Keratinocyte (primary cell): ENCODE results near the gene ARID3A. TPM values are rescaled to one million over a fixed set of nuclear protein-coding genes. Genes with fewer than 3 reads are reported as not detected.

Source experiments
- DNase-seq: peaks from one replicate; pipeline ENCODE4 v3.0.0-alpha.2; 2011; ENCODE audit warnings: low read depth, missing footprints, low spot score
- FAIRE-seq: peaks from 2 replicates; lab custom pipeline; 2011; peaks lifted over from hg19 to GRCh38; lab: Jason Lieb, UNC
- H2AFZ ChIP-seq: 2 replicates; pipeline ENCODE4 v1.6.0; 2012; ENCODE audit warnings: low read length, control low read depth, inconsistent platforms; ENCODE audit not compliant: control insufficient read depth
- H3K27ac ChIP-seq: 2 replicates; pipeline ENCODE4 v1.5.1; 2011; ENCODE audit warnings: low read length; ENCODE audit not compliant: control insufficient read depth, insufficient read depth
- H3K27me3 ChIP-seq: 3 replicates; pipeline ENCODE4 v1.6.0; 2011; ENCODE audit warnings: low read length; ENCODE audit not compliant: control insufficient read depth, insufficient read depth; ENCODE audit errors: extremely low read depth
- H3K36me3 ChIP-seq, 2 experiments: 2 replicates in 1 of 2; 3 replicates in 1 of 2; pipeline ENCODE4 v1.5.1; 2011; ENCODE audit warnings: low read length in 2 of 2, mild to moderate bottlenecking in 1 of 2; ENCODE audit not compliant: control insufficient read depth in 2 of 2, insufficient read depth in 2 of 2; ENCODE audit errors: extremely low read depth in 1 of 2
- H3K4me1 ChIP-seq: 3 replicates; pipeline ENCODE4 v1.5.1; 2011; ENCODE audit warnings: low read length; ENCODE audit not compliant: control insufficient read depth, insufficient read depth; ENCODE audit errors: extremely low read depth
- H3K4me2 ChIP-seq: 3 replicates; pipeline ENCODE4 v1.6.0; 2011; ENCODE audit warnings: low read depth, low read length; ENCODE audit not compliant: control insufficient read depth, insufficient read depth; ENCODE audit errors: extremely low read depth
- H3K4me3 ChIP-seq, 3 experiments: fragments of 200-600 bp in 1 of 3; sonication (generic) in 1 of 3; 2 replicates in 2 of 3; 3 replicates in 1 of 3; pipeline ENCODE4 v1.5.1; 2011 to 2016; ENCODE audit warnings: low read length in 3 of 3, mild to moderate bottlenecking in 3 of 3, control low read depth in 2 of 3, inconsistent platforms in 1 of 3, low read depth in 1 of 3, mixed read lengths in 1 of 3, mixed run types in 1 of 3, moderate library complexity in 1 of 3; ENCODE audit not compliant: control insufficient read depth in 2 of 3, insufficient read depth in 2 of 3; ENCODE audit errors: extremely low read depth in 1 of 3
- H3K79me2 ChIP-seq: 2 replicates; pipeline ENCODE4 v1.6.0; 2012; ENCODE audit warnings: low read length; ENCODE audit not compliant: control insufficient read depth, insufficient read depth
- H3K9ac ChIP-seq: 3 replicates; pipeline ENCODE4 v1.6.0; 2011; ENCODE audit warnings: low read length; ENCODE audit not compliant: control insufficient read depth, insufficient read depth; ENCODE audit errors: extremely low read depth
- H3K9me1 ChIP-seq: 3 replicates; pipeline ENCODE4 v1.6.0; 2011; ENCODE audit warnings: low read length; ENCODE audit not compliant: control insufficient read depth, insufficient read depth; ENCODE audit errors: extremely low read depth
- H3K9me3 ChIP-seq: 2 replicates; pipeline ENCODE4 v1.5.1; 2012; ENCODE audit warnings: low read depth, low read length; ENCODE audit not compliant: control insufficient read depth
- H4K20me1 ChIP-seq: 3 replicates; pipeline ENCODE4 v1.6.0; 2011; ENCODE audit warnings: low read length; ENCODE audit not compliant: control insufficient read depth, insufficient read depth; ENCODE audit errors: extremely low read depth
- EZH2 ChIP-seq: IDR thresholded peaks from one replicate; pipeline ENCODE4 v1.6.1; 2012; ENCODE audit warnings: inconsistent platforms, mild to moderate bottlenecking, low read length, moderate library complexity
- dilution Hi-C: fragments of 300-500 bp; cut with MboI; formaldehyde crosslinking; loops from one replicate; pipeline ENCODE4 v1.7.0; 2020; ENCODE audit warnings: low sequenced_read_pairs; ENCODE audit not compliant: extremely low pct_ligation_motif_present
- polyA plus RNA-seq, 5 experiments: library from polyadenylated mRNA; depleted of rRNA in 3 of 5; stranded (reverse) in 3 of 5; stranded (forward) in 1 of 5; unstranded in 1 of 5; fragments of >200 nt; gene quantifications; 1 replicate in 1 of 5; 2 replicates in 3 of 5; 3 replicates in 1 of 5; pipeline versions ENCODE4 v1.2.1 to v1.2.3, GENCODE V29; 2011 to 2012; ENCODE audit warnings: missing spikeins in 2 of 5, low read depth in 1 of 5, low replicate concordance in 1 of 5
- TF ChIP-seq, protein P1 (sequence below), 3 experiments: IDR thresholded peaks in 1 of 3; conservative IDR thresholded peaks in 1 of 3; optimal IDR thresholded peaks in 1 of 3; 2 replicates in 2 of 3; 3 replicates in 1 of 3; pipeline versions ENCODE3 to v1.5.1; 2011; ENCODE audit warnings: low read length in 3 of 3, mild to moderate bottlenecking in 3 of 3, moderate library complexity in 2 of 3, control low read depth in 1 of 3, inconsistent platforms in 1 of 3; ENCODE audit not compliant: insufficient read depth in 2 of 3; ENCODE audit errors: extremely low read depth in 1 of 3

Gene ARID3A
- polyA plus RNA-seq, 1 donor (not counting 4 experiments of a cell fraction or from before 2014, with no cell fraction given) = 2.6 TPM

DNA sequence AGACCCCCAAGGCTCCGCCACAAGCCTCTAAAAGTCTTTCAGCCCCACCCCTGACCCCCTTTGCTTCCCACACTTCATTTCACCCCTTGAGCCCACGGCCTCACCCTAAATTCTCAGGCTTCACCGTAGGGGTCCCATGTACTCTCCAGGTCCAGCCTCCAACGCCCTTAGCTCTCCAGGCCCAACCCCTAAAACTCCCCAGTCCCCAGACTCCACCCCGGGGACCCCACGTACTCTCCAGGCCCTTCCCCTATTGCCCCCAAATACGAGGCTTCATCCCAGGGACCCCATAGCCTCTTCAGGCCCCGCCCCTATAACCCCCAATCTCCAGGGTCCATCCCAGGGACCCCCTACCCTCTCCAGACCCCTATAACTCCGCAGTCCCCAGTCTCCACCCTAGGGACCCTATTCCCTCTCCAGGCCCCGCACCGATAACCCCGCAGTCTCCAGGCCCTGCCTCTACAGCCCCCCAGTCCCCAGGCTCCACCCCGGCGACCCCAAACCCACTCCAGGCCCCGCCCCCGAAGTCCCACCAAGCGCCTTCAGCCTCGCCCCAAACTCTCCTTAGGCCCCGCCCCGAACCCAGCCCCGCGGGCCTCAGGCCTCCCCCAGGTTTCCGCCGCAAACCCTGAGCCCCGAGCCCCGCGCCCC lies 33.5 kb upstream of the ARID3A start:
- no peaks in the 10 kb centered on the region for H3K79me2 ChIP-seq
- H3K9ac ChIP-seq = peak overlapping the region; percentile 88
- H3K4me3 ChIP-seq = peak overlapping the region; percentile 77 to 86 (median 80)
- no peaks in the 10 kb centered on the region for H3K9me1 ChIP-seq
- dilution Hi-C loops = no loop called here
- H2AFZ ChIP-seq = no peak overlapping the region
- H3K27me3 ChIP-seq = no peaks in the 10 kb centered on the region
- no peak for TF ChIP-seq EZH2
- TF ChIP-seq, protein P1, sequence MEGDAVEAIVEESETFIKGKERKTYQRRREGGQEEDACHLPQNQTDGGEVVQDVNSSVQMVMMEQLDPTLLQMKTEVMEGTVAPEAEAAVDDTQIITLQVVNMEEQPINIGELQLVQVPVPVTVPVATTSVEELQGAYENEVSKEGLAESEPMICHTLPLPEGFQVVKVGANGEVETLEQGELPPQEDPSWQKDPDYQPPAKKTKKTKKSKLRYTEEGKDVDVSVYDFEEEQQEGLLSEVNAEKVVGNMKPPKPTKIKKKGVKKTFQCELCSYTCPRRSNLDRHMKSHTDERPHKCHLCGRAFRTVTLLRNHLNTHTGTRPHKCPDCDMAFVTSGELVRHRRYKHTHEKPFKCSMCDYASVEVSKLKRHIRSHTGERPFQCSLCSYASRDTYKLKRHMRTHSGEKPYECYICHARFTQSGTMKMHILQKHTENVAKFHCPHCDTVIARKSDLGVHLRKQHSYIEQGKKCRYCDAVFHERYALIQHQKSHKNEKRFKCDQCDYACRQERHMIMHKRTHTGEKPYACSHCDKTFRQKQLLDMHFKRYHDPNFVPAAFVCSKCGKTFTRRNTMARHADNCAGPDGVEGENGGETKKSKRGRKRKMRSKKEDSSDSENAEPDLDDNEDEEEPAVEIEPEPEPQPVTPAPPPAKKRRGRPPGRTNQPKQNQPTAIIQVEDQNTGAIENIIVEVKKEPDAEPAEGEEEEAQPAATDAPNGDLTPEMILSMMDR (optimal IDR thresholded peaks at IDR 0.05 in 1 of 3, IDR thresholded peaks at IDR 0.05 in 1 of 3, conservative IDR thresholded peaks at IDR 0.05 in 1 of 3; ENCODE audit: extremely low read depth in 1 of 3, insufficient read depth in 2 of 3, low read length in 3 of 3) = no peak
- H3K27ac ChIP-seq = peak overlapping the region; percentile 58
- FAIRE-seq (no peak), DNase-seq (no peak)
- H3K4me1 ChIP-seq = no peaks in the 10 kb centered on the region
- H3K36me3 ChIP-seq = peaks cover 4 to 12% of the 10 kb centered on the region in 2 experiments
- H3K4me2 ChIP-seq = peak overlapping the region; percentile 90
- no peaks in the 10 kb centered on the region for H4K20me1 ChIP-seq
- H3K9me3 ChIP-seq = no peaks in the 10 kb centered on the region

DNA sequence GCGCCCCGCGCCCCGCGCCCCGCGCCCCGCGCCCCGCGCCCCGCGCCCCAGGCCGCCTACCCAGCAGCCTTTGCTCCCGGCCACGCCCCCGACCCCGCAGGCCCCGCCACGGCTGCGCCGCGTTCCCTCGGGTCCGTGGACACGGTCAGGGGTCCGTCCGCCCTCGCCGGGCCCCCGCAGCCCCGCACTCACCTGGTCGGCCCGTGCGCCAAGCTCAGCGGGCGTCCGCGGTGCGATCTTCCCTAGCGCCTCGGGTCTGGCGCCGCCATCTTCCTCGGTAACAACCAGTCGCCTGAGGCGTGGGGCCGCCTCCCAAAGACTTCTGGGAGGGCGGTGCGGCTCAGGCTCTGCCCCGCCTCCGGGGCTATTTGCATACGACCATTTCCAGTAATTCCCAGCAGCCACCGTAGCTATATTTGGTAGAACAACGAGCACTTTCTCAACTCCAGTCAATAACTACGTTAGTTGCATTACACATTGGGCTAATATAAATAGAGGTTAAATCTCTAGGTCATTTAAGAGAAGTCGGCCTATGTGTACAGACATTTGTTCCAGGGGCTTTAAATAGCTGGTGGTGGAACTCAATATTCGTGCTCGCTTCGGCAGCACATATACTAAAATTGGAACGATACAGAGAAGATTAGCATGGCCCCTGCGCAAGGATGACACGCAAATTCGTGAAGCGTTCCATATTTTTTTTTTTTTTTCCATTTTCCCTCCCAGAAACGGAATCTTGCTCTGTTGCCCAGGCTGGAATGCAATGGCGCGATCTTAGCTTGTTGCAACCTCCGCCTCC lies 32.7 kb upstream of the ARID3A start, which contains the start of the genes MED16 and RNU6-9:
TSS of gene MED16 (minus strand) at position 294 of the 796 bp plus-strand sequence. CDS start 2,056 bp downstream, outside the sequence.
TSS of gene RNU6-9 (plus strand) at position 591 of the 796 bp plus-strand sequence.
- Histone ChIP-seq H4K20me1 (no peaks in the 10 kb centered on the region), H3K9me1 (no peaks in the 10 kb centered on the region), H3K4me1 (no peaks in the 10 kb centered on the region), H3K9ac (peak within 1 kb of the TSS; percentile 88), H3K9me3 (no peaks in the 10 kb centered on the region), H3K27me3 (no peaks in the 10 kb centered on the region), H2AFZ (peak within 1 kb of the TSS; percentile 86), H3K36me3 (peaks cover 4 to 12% of the 10 kb centered on the region in 2 experiments), H3K27ac (peak within 1 kb of the TSS; percentile 97), H3K4me3 (peak within 1 kb of the TSS; percentile 77 to 86 (median 80)), H3K79me2 (no peaks in the 10 kb centered on the region), H3K4me2 (peak within 1 kb of the TSS; percentile 90)
- DNase-seq (no peak), FAIRE-seq (no peak)
- TF ChIP-seq, protein P1 (optimal IDR thresholded peaks at IDR 0.05 in 1 of 3, IDR thresholded peaks at IDR 0.05 in 1 of 3, conservative IDR thresholded peaks at IDR 0.05 in 1 of 3; ENCODE audit: extremely low read depth in 1 of 3, insufficient read depth in 2 of 3, low read length in 3 of 3) = no peak
- no peak for TF ChIP-seq EZH2
- dilution Hi-C loops = no loop called here
